Measurements from ENCODE around the gene SLC6A13. TPM values are rescaled to one million over a fixed set of nuclear protein-coding genes. Genes with fewer than 3 reads are reported as not detected.

The SLC6A13 gene
- polyA plus RNA-seq, 1 donor from 2014 or later = 1.4 TPM

DNA sequence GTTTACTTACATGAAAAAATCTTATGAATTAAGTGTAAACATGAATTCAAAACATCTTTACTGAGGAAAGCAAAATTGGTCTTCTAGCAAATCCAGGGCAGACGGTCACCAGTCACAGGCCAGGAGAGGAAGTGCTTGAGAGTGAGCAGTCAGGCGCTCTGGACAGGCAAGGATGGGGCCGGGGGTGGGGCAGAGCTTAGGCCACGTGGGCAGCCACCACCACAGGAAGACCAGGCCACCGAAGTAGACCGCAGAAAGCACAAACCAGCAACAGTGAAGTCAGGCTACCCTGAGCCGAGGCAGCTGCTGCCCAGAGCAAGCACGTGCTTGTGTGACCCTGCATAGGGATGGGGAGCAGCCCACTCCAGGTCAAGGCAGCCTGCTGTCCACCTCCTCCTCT is 82.2 kb downstream of the SLC6A13 start:
- H3K27ac ChIP-seq (ENCODE audit: low read length) = no peak overlapping the region
- H4K20me1 ChIP-seq (ENCODE audit: insufficient read depth) = no peaks in the 10 kb centered on the region
- no peak overlapping the region for H2AFZ ChIP-seq (ENCODE audit: low read depth, low read length)
- H3K9me3 ChIP-seq (ENCODE audit: low read length) = no peaks in the 10 kb centered on the region
- no peaks in the 10 kb centered on the region for H3F3A ChIP-seq (ENCODE audit: insufficient read depth, low read length, poor library complexity, severe bottlenecking)
- no peak overlapping the region for H3K9ac ChIP-seq (ENCODE audit: low read length)
- H3K79me2 ChIP-seq (replicated peaks; ENCODE audit: insufficient read depth, low read length) = no peaks in the 10 kb centered on the region
- H3K27me3 ChIP-seq (ENCODE audit: insufficient read depth, low read depth, low read length) = no peaks in the 10 kb centered on the region
- H3K9me2 ChIP-seq (ENCODE audit: insufficient read depth, low read length) = no peaks in the 10 kb centered on the region
- TF ChIP-seq, protein P1, sequence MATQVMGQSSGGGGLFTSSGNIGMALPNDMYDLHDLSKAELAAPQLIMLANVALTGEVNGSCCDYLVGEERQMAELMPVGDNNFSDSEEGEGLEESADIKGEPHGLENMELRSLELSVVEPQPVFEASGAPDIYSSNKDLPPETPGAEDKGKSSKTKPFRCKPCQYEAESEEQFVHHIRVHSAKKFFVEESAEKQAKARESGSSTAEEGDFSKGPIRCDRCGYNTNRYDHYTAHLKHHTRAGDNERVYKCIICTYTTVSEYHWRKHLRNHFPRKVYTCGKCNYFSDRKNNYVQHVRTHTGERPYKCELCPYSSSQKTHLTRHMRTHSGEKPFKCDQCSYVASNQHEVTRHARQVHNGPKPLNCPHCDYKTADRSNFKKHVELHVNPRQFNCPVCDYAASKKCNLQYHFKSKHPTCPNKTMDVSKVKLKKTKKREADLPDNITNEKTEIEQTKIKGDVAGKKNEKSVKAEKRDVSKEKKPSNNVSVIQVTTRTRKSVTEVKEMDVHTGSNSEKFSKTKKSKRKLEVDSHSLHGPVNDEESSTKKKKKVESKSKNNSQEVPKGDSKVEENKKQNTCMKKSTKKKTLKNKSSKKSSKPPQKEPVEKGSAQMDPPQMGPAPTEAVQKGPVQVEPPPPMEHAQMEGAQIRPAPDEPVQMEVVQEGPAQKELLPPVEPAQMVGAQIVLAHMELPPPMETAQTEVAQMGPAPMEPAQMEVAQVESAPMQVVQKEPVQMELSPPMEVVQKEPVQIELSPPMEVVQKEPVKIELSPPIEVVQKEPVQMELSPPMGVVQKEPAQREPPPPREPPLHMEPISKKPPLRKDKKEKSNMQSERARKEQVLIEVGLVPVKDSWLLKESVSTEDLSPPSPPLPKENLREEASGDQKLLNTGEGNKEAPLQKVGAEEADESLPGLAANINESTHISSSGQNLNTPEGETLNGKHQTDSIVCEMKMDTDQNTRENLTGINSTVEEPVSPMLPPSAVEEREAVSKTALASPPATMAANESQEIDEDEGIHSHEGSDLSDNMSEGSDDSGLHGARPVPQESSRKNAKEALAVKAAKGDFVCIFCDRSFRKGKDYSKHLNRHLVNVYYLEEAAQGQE (IDR thresholded peaks at IDR 0.05; ENCODE audit: borderline replicate concordance) = no peak
- no peak for TF ChIP-seq TAF1 (IDR thresholded peaks at IDR 0.05; ENCODE audit: low read depth)
- TF ChIP-seq RAD21 (conservative IDR thresholded peaks at IDR 0.05) = no peak
- TF ChIP-seq, protein P2, sequence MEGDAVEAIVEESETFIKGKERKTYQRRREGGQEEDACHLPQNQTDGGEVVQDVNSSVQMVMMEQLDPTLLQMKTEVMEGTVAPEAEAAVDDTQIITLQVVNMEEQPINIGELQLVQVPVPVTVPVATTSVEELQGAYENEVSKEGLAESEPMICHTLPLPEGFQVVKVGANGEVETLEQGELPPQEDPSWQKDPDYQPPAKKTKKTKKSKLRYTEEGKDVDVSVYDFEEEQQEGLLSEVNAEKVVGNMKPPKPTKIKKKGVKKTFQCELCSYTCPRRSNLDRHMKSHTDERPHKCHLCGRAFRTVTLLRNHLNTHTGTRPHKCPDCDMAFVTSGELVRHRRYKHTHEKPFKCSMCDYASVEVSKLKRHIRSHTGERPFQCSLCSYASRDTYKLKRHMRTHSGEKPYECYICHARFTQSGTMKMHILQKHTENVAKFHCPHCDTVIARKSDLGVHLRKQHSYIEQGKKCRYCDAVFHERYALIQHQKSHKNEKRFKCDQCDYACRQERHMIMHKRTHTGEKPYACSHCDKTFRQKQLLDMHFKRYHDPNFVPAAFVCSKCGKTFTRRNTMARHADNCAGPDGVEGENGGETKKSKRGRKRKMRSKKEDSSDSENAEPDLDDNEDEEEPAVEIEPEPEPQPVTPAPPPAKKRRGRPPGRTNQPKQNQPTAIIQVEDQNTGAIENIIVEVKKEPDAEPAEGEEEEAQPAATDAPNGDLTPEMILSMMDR (IDR thresholded peaks at IDR 0.05; ENCODE audit: poor library complexity, severe bottlenecking) = no peak
- TF ChIP-seq EP300 (conservative IDR thresholded peaks at IDR 0.05; ENCODE audit: poor library complexity, severe bottlenecking) = no peak
- no peak for TF ChIP-seq POLR2AphosphoS5 (IDR thresholded peaks at IDR 0.05)
- no peak for TF ChIP-seq EZH2 (IDR thresholded peaks at IDR 0.05; ENCODE audit: borderline replicate concordance, insufficient read depth, low read length, poor library complexity, severe bottlenecking)
- no peak for TF ChIP-seq MXI1 (conservative IDR thresholded peaks at IDR 0.05; ENCODE audit: poor library complexity, severe bottlenecking)
- no peak for TF ChIP-seq SMC3 (conservative IDR thresholded peaks at IDR 0.05; ENCODE audit: poor library complexity)
- H3K4me3 ChIP-seq (ENCODE audit: low read length) = no peak overlapping the region
- no peak overlapping the region for H3K4me2 ChIP-seq (ENCODE audit: low read length)
- no peaks in the 10 kb centered on the region for H3K36me3 ChIP-seq (ENCODE audit: insufficient read depth, low read length)

DNA sequence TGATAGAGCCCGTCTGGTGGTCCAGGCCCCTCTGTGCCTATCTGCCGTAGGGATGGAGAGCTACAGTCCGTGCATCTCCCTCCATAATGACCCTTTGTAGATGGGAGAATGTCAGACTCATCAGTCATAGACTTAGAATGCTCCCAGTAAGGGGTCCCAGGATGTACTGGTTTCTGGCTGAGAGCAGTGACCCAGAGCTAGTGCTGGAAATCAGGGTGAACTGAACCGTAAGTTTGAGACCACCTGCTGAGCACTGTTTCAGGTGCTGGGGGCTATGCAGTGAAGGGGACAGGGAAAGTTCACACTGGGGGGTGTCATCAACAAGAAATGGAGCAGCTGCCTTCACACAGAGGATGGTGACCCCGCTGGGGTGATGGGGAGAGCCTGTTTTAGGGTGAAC is 82.8 kb downstream of the SLC6A13 start:
- H3K27ac ChIP-seq (ENCODE audit: low read length) = no peak overlapping the region

More for the DNA sequence above, 82.8 kb downstream of the SLC6A13 start:
- H3K4me3 ChIP-seq (ENCODE audit: low read length) = no peak overlapping the region
- H3K36me3 ChIP-seq (ENCODE audit: insufficient read depth, low read length) = no peaks in the 10 kb centered on the region
- H3K9me3 ChIP-seq (ENCODE audit: low read length) = no peaks in the 10 kb centered on the region
- no peaks in the 10 kb centered on the region for H4K20me1 ChIP-seq (ENCODE audit: insufficient read depth)
- TF ChIP-seq MXI1 (conservative IDR thresholded peaks at IDR 0.05; ENCODE audit: poor library complexity, severe bottlenecking) = no peak
- no peak for TF ChIP-seq EP300 (conservative IDR thresholded peaks at IDR 0.05; ENCODE audit: poor library complexity, severe bottlenecking)
- TF ChIP-seq RAD21 (conservative IDR thresholded peaks at IDR 0.05) = no peak
- TF ChIP-seq SMC3 (conservative IDR thresholded peaks at IDR 0.05; ENCODE audit: poor library complexity) = no peak
- TF ChIP-seq, protein P2 (IDR thresholded peaks at IDR 0.05; ENCODE audit: poor library complexity, severe bottlenecking) = no peak
- H3K79me2 ChIP-seq (replicated peaks; ENCODE audit: insufficient read depth, low read length) = no peaks in the 10 kb centered on the region
- H3F3A ChIP-seq (ENCODE audit: insufficient read depth, low read length, poor library complexity, severe bottlenecking) = no peaks in the 10 kb centered on the region
- H3K9ac ChIP-seq (ENCODE audit: low read length) = no peak overlapping the region
- no peak overlapping the region for H3K4me2 ChIP-seq (ENCODE audit: low read length)
- no peak overlapping the region for H2AFZ ChIP-seq (ENCODE audit: low read depth, low read length)
- H3K9me2 ChIP-seq (ENCODE audit: insufficient read depth, low read length) = no peaks in the 10 kb centered on the region
- H3K27me3 ChIP-seq (ENCODE audit: insufficient read depth, low read depth, low read length) = no peaks in the 10 kb centered on the region

Data from neural cell (in vitro differentiated cells).